ENCODE results near the gene RAB22A.
"Not testable (repeated sequence)": the region's sequence is repeated elsewhere in the genome, so short reads cannot be mapped to it uniquely, and the experiment has no call there.

Gene RAB22A

DNA sequence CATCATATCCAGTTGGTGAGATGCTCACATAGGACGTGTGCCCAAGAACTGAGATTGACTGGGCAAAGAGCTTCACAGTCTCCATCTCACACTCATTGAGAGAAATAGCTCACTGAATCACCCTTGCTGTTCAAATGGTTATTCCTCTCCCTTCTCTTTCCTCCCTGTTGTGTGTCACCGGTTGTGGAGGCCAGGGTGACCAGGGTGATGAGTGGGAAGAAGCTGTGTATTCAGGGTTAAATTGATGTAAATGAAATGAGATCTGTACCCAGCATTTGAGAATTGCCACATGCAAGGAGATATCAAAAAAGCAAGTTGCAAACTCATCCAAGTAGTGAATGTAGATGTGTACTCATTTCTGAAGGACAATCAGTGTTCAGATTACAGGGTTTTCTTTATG lies 43.0 kb downstream of the RAB22A start:
- no peak for DNase-seq

GRCh38 chr20:58359441-58359840 lies 49.9 kb downstream of the RAB22A start:
- no peak for DNase-seq

GRCh38 chr20:58360936-58361335 lies 51.4 kb downstream of the RAB22A start:
- no peak for DNase-seq

DNA sequence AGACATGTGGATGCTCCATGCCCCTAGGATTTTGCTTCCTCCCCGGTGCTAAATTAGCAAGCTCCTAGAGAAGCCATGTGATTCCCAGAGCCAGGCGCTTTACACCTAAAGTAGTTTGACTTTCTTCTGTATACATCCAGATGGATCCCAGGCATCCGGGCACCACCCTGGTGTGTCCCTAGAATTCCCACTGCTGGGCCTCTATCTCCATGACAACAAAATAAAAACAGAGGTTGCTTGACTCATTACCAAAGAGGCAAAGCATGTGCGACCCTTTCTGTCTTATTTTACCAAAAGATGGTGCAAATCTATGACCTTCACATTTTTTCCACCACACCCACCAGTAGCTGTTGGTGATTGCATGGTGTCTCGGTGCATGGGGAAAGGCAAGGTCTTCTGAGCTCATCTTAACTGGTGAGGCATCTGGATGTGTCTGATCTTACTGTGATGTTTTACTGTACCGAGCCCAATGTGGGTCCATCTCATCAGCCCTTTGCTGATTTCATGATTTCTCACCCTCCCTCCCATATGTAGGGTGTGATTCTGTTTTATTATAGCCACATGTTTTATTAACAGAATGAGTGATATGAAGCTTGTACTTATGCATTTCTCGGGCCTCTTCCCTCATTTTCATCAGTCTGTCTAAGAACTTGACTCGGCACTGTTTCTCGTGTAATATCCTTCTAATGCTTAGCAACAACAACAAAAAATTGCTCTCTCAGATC lies 52.1 kb downstream of the RAB22A start:
- DNase-seq, result no peak

- DNase-seq, result no peak
These were observed 52.6 kb downstream of the RAB22A start for GRCh38 chr20:58362206-58362516.

- DNase-seq, result no peak
These were observed 53.5 kb downstream of the RAB22A start for GRCh38 chr20:58362970-58363369.

DNA sequence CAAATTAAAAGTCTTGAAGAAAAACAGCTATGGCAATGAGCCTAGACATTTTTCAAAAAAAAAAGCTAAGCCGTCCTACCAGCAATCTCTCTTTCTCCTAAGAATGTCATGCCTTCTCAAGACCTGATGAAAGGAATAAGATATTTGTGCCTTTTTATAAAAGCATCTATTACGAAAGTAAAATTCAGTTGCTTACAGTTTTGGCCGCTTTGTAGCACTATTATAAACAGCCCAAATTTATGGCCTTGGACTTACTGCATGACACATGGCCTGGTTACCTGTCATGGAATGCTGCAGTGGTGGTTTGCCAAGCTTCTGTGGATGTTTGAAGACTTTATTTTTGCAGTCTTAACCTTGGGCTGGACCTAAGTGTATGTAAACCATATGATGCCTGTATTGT lies 57.4 kb downstream of the RAB22A start:
- DNase-seq, result no peak

DNA sequence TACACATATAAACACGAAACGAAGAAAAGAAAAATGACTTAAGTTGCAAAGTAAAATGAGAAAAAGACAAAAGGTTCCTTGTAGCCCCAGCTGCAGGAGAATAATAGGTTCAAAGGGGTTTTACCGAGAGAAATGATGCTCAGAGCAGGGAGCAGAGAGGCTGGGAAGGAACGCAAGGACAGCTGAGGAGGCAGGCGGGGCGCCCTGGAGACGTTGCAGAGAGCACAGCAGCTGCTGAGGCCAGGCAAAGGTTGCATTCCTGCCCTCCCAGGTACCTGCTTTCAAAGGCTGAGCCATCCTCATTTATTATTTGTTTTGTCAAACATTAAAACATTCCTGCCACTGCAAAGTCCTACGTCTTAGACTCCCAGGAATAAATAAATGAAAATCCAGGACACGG lies 63.3 kb downstream of the RAB22A start:
- no peak for DNase-seq

DNA sequence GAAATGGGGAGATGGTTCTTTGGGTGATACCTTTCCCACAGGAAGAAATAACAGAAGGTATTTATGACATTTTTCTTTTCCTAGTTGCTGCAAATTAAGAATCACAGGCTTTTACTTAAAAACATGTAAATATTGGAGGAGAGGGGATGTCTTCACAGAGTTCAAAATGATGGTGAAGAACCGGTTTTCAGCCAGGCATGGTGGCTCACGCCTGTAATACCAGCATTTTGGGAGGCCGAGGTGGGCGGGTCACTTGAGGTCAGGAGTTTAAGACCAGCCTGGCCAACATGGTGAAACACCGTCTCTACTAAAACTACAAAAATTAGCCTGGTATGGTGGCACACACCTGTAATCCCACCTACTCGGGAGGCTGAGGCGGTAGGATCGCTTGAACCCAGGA lies 63.8 kb downstream of the RAB22A start:
- DNase-seq, result not testable (repeated sequence)

DNA sequence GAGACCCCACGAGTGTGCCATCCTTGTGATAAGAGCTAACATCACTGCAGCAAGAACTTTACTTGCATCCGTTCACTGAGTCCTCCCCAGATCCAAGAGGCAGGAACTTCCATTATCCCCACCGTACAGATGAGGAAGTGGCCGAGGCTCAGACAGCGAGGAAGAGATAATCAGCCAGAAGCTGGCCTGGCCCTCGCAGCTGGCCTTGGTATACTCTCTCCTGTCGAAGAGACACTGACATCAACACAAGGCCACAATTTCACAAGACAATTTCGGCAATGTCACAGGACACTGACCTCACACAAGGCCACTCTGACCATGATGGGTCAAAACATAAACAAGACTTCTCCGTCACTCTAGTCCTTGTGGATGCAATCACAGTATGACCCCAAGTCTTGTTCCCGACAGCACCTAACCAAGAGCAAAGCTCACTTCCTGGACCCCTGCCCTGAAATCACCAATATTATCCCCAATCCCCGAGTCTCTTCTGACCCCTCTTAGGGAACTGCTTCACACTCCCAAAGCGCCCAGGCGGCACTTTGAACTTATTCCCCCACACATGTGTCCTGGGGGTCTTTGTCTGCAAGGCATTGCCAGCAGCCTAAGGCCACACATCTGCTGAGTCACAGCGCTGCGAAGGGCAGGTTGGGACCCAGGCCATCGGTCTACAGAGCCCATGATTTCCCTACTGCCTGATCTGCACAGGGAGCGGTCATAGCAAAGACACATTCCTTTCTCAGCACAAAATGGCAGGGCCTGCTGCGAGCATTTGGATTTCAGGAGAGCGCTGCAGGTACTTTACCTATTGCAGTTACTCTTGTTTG lies 64.7 kb downstream of the RAB22A start:
- no peak for DNase-seq

DNA sequence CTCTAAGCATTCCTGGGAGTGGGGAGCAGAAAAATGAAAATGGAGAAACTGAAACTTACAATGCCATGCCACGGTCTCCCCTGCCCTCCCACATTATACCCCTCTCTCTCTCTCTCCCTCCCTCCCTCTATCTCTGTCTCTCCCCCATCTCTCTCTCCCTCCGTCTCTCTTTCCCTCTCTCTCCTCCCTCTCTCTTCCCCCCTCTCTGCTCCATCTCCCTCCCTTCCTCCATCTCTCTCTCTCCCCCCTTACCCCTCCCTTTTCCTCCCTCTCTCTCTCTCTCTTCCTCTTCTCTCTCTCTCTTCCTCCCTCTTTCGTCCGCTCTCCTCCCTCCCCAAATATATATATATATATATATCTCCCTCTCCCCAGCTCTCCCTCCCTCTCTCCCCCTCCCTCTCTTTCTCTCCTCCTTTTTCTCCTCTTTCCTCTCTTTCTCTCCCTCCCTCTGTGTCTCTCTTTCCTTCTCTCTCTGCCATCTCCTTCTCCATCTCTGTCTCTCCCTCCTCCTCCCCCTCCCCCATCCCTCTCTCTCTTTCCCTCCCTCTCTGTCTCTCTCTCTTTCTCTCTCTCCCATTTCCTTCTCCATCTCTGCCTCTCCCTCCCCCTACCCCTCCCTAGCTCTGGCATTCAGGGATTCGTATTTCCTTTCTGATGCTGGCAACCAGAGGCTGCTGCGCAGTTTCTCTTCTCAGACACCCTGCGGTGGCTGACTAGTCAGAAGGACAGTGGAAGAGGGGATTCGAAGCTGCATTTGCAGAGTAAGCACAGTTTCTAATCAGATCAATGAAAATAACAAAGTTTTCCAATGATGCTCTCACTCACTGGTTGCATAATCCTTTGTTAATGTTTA lies 65.6 kb downstream of the RAB22A start:
- DNase-seq, result no peak

DNA sequence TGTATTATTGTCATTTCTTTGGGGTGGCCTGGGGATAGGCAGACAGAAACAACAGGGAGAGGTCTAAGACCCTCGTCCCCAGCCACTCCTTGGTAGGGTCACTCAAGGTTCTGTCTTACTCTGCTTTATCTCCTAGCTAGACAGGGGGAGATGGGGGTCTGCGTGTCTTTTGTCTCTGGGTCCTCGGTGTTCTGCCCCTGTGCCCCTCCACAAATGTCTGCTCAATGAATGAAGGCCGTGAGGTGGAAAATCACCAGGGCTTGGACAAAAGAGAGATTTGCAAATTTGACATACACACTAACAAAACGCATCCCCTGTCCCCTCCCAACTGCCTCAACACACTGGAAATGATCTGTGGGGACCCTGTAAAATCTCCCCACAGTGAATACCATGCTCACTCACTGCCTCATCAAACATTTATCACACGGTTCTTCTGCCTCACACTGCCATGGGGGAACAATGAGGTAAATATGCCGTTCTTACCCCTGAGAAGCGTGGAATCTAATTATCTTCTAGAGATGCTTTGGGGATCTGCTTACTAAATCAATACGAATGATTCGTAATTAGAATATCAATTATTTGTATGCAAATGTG lies 66.3 kb downstream of the RAB22A start:
- no peak for DNase-seq

DNA sequence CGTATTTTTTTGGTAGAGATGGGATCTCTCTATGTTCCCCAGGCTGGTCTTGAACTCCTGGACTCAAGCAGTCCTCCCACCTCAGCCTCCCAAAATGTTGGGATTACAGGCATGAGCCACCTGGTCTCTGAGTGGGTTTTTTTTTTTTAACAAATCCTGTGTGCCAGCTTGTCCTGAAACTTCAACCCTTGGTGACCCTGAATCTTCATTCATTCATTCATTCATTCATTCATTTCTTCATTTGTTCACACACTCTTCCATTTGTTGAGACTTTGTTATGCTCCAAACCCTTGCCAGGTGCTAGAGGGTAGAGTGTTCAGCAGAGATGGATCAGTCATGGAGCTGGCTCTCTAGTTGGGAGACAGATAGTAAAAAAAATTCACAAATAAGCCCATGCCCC lies 67.5 kb downstream of the RAB22A start:
- DNase-seq, result no peak

DNA sequence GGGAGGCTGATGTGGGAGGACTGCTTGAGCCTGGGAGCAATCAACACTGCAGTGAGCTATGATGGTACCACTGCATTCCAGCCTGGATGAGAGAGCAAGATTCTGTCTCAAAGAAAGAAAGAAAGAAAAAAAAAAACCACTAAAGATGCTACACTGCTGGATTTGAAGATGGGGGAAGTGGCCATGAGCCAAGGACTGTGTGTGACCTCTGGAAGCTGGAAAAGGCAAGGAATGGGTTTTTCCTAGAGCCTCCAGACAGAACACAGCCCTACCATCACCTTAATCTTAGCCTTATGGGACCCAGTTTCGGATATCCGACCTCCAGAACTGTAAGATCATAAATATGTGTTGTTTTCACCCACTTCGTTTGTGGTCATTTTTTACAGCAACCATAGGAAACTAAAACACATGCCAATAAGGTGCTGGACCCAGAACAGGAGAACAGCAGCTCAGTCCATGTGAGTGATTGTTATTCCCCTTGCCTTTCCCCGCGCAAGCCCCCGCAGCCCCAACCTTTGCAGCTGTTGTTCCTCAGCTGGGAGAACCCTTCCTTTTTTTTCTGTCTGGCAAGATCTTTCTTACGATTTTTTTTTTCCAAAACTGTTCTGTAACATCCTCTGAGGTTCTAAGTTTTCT lies 68.4 kb downstream of the RAB22A start:
- no peak for DNase-seq

DNA sequence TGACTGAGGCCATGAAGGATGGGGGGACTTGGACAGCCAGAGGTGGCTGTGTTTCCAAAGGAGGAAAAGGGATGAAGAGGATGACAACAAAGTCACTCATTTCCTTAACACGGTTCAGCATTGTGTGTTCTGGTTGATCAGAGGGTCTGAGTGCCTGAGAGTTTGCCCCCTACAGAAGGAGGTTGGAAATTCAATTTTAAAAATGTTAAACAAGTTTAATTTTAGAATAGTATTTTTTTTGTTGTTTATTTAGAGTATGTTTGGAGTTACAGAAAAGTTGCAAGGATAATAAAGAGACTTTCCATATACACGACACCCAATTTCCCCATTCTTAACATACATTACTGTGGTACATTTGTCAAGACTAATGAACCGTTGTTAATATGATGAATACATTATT lies 69.2 kb downstream of the RAB22A start:
- no peak for DNase-seq

DNA sequence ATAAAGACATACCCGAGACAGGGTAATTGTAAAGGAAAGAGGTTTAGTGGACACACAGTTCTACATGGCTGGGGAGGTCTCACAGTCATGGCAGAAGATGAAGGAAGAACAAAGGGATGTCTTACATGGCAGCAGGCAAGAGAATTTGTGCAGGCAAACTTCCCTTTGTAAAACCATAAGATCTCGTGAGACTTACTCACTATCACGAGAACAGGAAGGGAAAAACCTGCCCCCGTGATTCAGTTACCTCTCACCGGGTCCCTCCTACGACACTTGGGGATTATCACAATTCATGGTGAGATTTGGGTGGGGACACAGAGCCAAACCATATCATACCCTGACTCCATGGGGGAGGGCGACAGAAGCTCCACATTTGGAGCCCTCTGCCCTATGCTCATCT lies 72.1 kb downstream of the RAB22A start:
- DNase-seq, result no peak

GRCh38 chr20:58382096-58382495 lies 72.6 kb downstream of the RAB22A start:
- DNase-seq, result no peak

DNA sequence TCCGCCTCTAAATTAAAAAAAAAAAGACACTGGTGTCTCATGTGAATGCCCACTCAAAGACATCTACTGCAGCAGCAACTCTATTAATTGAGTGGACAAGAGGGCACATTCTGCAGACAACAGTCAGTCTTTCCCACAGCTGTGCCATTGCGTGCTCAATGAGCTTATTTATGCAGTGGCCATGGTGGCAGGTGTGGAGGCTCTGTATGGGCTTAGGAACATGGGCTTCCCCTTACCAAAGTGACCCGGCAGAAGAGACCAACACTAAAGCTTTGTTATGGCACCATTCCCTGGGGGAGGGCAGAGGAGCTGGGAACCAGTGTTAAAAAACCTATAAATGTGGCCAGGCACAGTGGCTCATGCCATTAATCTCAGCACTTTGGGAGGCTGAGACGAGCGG lies 75.3 kb downstream of the RAB22A start:
- no peak for DNase-seq

- no peak for DNase-seq
These were observed 78.6 kb downstream of the RAB22A start for GRCh38 chr20:58388028-58388601.

DNA sequence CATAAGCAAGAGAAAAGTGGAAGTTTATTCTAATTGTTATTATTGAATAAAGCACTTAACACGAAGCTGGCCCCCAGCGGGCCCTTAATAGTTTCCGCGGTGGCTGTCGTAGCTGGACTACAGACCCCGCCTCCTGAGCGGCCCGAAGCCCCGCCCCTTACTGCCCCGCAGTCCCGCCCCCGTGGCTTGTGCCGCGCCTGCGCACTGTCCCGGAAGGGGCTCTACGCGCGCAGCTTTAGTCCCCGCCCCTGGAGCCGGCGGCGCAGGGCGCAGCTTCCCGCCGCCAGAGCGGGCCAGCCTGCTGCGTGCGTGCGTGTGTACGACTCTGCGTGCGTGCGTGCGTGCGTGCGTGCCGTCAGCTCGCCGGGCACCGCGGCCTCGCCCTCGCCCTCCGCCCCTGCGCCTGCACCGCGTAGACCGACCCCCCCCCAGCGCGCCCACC lies 79.4 kb downstream of the RAB22A start, which contains the start of gene VAPB:
Gene VAPB, plus strand, starts transcription at position 348 of the 442 bp plus-strand sequence. CDS start 231 bp downstream, outside the sequence.
- peak; percentile 94 for DNase-seq

DNA sequence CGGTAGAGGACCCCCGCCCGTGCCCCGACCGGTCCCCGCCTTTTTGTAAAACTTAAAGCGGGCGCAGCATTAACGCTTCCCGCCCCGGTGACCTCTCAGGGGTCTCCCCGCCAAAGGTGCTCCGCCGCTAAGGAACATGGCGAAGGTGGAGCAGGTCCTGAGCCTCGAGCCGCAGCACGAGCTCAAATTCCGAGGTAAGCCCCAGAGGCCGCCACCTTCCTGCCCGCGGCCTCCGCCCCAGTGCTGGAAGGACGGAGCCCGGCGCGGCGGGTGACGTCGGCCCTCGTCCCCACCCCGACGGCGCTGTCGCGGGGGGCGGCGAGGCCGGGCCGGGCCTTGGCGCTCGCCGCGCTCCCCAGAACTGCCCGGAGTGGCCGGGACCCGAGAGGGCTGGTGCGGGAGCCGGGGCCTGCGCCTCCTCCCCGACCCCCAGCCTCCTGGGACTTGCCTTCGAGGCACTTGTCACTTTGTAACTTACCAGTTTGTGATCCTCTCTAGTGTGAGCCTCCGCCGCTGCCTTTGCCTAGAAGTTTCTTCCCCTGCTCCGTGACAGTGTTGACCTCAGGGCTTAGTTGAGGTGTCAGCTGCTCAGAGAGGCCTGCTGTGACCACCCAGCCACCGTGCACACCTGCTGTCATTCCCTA lies 79.9 kb downstream of the RAB22A start:
- DNase-seq, result peak; percentile 35
